H1 (cell line): ENCODE results near the gene RAD23A. TPM values are rescaled to one million over a fixed set of nuclear protein-coding genes. Genes with fewer than 3 reads are reported as not detected.

Source experiments
- CTCF ChIA-PET: fragments of 300-600 bp; sonication (Branson Sonifier 250); formaldehyde crosslinking; loops from one replicate; lab custom pipeline; 2021; ENCODE audit not compliant: partially characterized antibody; lab: Charles Lee
- POLR2A ChIA-PET: fragments of 300-600 bp; sonication (Branson Sonifier 250); formaldehyde crosslinking; loops from one replicate; lab custom pipeline; 2021; ENCODE audit warnings: inconsistent platforms; ENCODE audit not compliant: partially characterized antibody; lab: Charles Lee
- DNase-seq, 2 experiments: peaks; one replicate each; pipeline versions ENCODE4 v3.0.0 to v3.0.0-alpha.2; 2010 to 2022; ENCODE audit warnings: low spot score in 2 of 2, low read depth in 1 of 2, mixed read lengths in 1 of 2
- FAIRE-seq: peaks from 2 replicates; lab custom pipeline; 2011; peaks lifted over from hg19 to GRCh38; lab: Jason Lieb, UNC
- H2AFZ ChIP-seq: 2 replicates; pipeline ENCODE4 v1.8.1; 2012; ENCODE audit warnings: low read length, inconsistent platforms
- H2AK5ac ChIP-seq: 2 replicates; pipeline ENCODE4 v1.6.1; 2013; ENCODE audit warnings: low read depth, low read length
- H2BK120ac ChIP-seq: replicated peaks from 2 replicates; pipeline ENCODE3; 2013; ENCODE audit warnings: low read depth, low read length, inconsistent platforms
- H2BK12ac ChIP-seq: 2 replicates; pipeline ENCODE4 v1.6.1; 2013; ENCODE audit warnings: low read depth, low read length
- H2BK15ac ChIP-seq: 2 replicates; pipeline ENCODE4 v1.6.1; 2013; ENCODE audit warnings: low read length
- H2BK20ac ChIP-seq: 2 replicates; pipeline ENCODE4 v1.6.1; 2013; ENCODE audit warnings: low read length
- H2BK5ac ChIP-seq: 2 replicates; pipeline ENCODE4 v1.6.1; 2013; ENCODE audit warnings: low read depth, low read length
- H3K14ac ChIP-seq: 2 replicates; pipeline ENCODE4 v1.6.1; 2013; ENCODE audit warnings: inconsistent platforms; ENCODE audit not compliant: insufficient read length
- H3K18ac ChIP-seq: 2 replicates; pipeline ENCODE4 v1.6.1; 2013; ENCODE audit warnings: low read length; ENCODE audit errors: extremely low read depth
- H3K23ac ChIP-seq: 2 replicates; pipeline ENCODE4 v1.6.1; 2013; ENCODE audit warnings: inconsistent platforms; ENCODE audit not compliant: insufficient read length
- H3K23me2 ChIP-seq: 2 replicates; pipeline ENCODE4 v1.6.1; 2013; ENCODE audit warnings: low read depth, low read length
- H3K27ac ChIP-seq: 2 replicates; pipeline ENCODE4 v1.6.1; 2011; ENCODE audit warnings: low read depth, low read length, inconsistent platforms
- H3K27me3 ChIP-seq, 4 experiments: replicated peaks in 1 of 4; 1 replicate in 1 of 4; 2 replicates in 3 of 4; pipeline versions ENCODE4 v1.6.1 to v1.8.1; 2011 to 2013; ENCODE audit warnings: low read length in 3 of 4, mild to moderate bottlenecking in 3 of 4, inconsistent platforms in 2 of 4, mixed read lengths in 2 of 4, moderate library complexity in 1 of 4; ENCODE audit not compliant: control insufficient read depth in 3 of 4, insufficient read depth in 3 of 4; ENCODE audit errors: extremely low read depth in 1 of 4
- H3K36me3 ChIP-seq, 4 experiments: 2 replicates each; pipeline versions ENCODE4 v1.6.1 to v1.8.1; 2011 to 2013; ENCODE audit warnings: mild to moderate bottlenecking in 4 of 4, low read length in 3 of 4, moderate library complexity in 2 of 4, control low read depth in 1 of 4, inconsistent platforms in 1 of 4; ENCODE audit not compliant: insufficient read depth in 4 of 4, control insufficient read depth in 2 of 4
- H3K4ac ChIP-seq: replicated peaks from 2 replicates; pipeline ENCODE3; 2013; ENCODE audit warnings: low read length, low read depth, mixed read lengths, inconsistent platforms; ENCODE audit not compliant: insufficient read length
- H3K4me1 ChIP-seq, 4 experiments: replicated peaks in 1 of 4; 1 replicate in 1 of 4; 2 replicates in 3 of 4; pipeline versions ENCODE4 v1.6.1 to v1.8.1; 2011 to 2013; ENCODE audit warnings: low read length in 3 of 4, inconsistent platforms in 2 of 4, mixed read lengths in 1 of 4; ENCODE audit not compliant: insufficient read depth in 4 of 4, control insufficient read depth in 3 of 4
- H3K4me2 ChIP-seq, 2 experiments: 2 replicates each; pipeline versions ENCODE4 v1.6.1 to v1.8.1; 2011 to 2013; ENCODE audit warnings: low read depth in 2 of 2, low read length in 2 of 2, control low read depth in 1 of 2, inconsistent platforms in 1 of 2, mild to moderate bottlenecking in 1 of 2; ENCODE audit not compliant: insufficient read depth in 1 of 2
- H3K4me3 ChIP-seq, 4 experiments: fragments of 200-600, 300-600 bp in 1 of 4; sonication (generic), shearing (Covaris generic), sonication (Bioruptor Twin) in 1 of 4; 2 replicates each; pipeline versions ENCODE4 v1.5.1 to v1.8.1; 2011 to 2016; ENCODE audit warnings: low read length in 4 of 4, low read depth in 3 of 4, control low read depth in 2 of 4, inconsistent platforms in 2 of 4, mild to moderate bottlenecking in 2 of 4, mixed read lengths in 1 of 4, moderate library complexity in 1 of 4; ENCODE audit not compliant: insufficient read depth in 2 of 4; ENCODE audit errors: extremely low read depth in 1 of 4
- H3K56ac ChIP-seq: replicated peaks from 2 replicates; pipeline ENCODE3; 2013; ENCODE audit warnings: low read depth, mild to moderate bottlenecking, mixed read lengths, low read length, inconsistent platforms; ENCODE audit not compliant: insufficient read length
- H3K79me1 ChIP-seq: 2 replicates; pipeline ENCODE4 v1.6.1; 2013; ENCODE audit warnings: low read depth, low read length, control low read depth
- H3K79me2 ChIP-seq, 2 experiments: 2 replicates each; pipeline versions ENCODE4 v1.6.1 to v1.8.1; 2012 to 2013; ENCODE audit warnings: low read length in 2 of 2, mild to moderate bottlenecking in 2 of 2, inconsistent platforms in 1 of 2; ENCODE audit not compliant: insufficient read depth in 2 of 2, control insufficient read depth in 1 of 2
- H3K9ac ChIP-seq, 4 experiments: replicated peaks in 1 of 4; 1 replicate in 1 of 4; 2 replicates in 3 of 4; pipeline versions ENCODE4 v1.6.1 to v1.8.1; 2011 to 2013; ENCODE audit warnings: low read depth in 3 of 4, low read length in 3 of 4, control low read depth in 2 of 4, mild to moderate bottlenecking in 2 of 4, moderate library complexity in 2 of 4, inconsistent platforms in 1 of 4; ENCODE audit errors: extremely low read depth in 1 of 4
- H3K9me3 ChIP-seq, 2 experiments: 2 replicates each; pipeline versions ENCODE4 v1.6.1 to v1.8.1; 2012 to 2013; ENCODE audit warnings: mild to moderate bottlenecking in 2 of 2, moderate library complexity in 2 of 2, control low read depth in 1 of 2, inconsistent platforms in 1 of 2, low read depth in 1 of 2, low read length in 1 of 2, mixed read lengths in 1 of 2; ENCODE audit not compliant: insufficient read depth in 2 of 2
- H4K20me1 ChIP-seq, 2 experiments: replicated peaks in 1 of 2; 2 replicates each; pipeline versions ENCODE3 to v1.8.1; 2011 to 2013; ENCODE audit warnings: inconsistent platforms in 2 of 2, low read length in 2 of 2, mild to moderate bottlenecking in 1 of 2; ENCODE audit not compliant: insufficient read depth in 2 of 2, control insufficient read depth in 1 of 2
- H4K5ac ChIP-seq: 2 replicates; pipeline ENCODE4 v1.6.1; 2013; ENCODE audit warnings: low read length, low read depth, mixed read lengths, inconsistent platforms; ENCODE audit not compliant: insufficient read length
- H4K8ac ChIP-seq: 2 replicates; pipeline ENCODE4 v1.8.0; 2013; ENCODE audit warnings: mild to moderate bottlenecking, moderate library complexity, low read length, inconsistent platforms; ENCODE audit not compliant: insufficient read depth; ENCODE audit errors: extremely low read depth
- H4K91ac ChIP-seq: replicated peaks from 2 replicates; pipeline ENCODE3; 2013; ENCODE audit warnings: low read length, mixed read lengths, inconsistent platforms; ENCODE audit not compliant: insufficient read length
- BACH1 ChIP-seq: IDR thresholded peaks from 2 replicates; pipeline ENCODE4 v1.6.1; 2012; ENCODE audit warnings: low read length, improper control_type of control experiment
- CBX8 ChIP-seq: fragments of 300-800, 300-1000 bp; sonication (generic); IDR thresholded peaks from 2 replicates; pipeline ENCODE4 v1.7.1; 2016; ENCODE audit warnings: low read depth, low read length, borderline replicate concordance
- CHD2 ChIP-seq: IDR thresholded peaks from 2 replicates; pipeline ENCODE4 v1.6.1; 2012; ENCODE audit warnings: low read length, improper control_type of control experiment
- KDM1A ChIP-seq: fragments of 200-600, 300-600 bp; sonication (generic); IDR thresholded peaks from 2 replicates; pipeline ENCODE4 v1.7.1; 2016; ENCODE audit warnings: mild to moderate bottlenecking, low read length, borderline replicate concordance
- POLR2AphosphoS5 ChIP-seq: IDR thresholded peaks from 2 replicates; pipeline ENCODE4 v1.6.1; 2011; ENCODE audit warnings: low read depth, low read length
- RBBP5 ChIP-seq: IDR thresholded peaks from 2 replicates; pipeline ENCODE4 v1.7.1; 2012; ENCODE audit warnings: low read depth, mild to moderate bottlenecking, inconsistent platforms, low read length, moderate library complexity, borderline replicate concordance
- TCF12 ChIP-seq: IDR thresholded peaks from 2 replicates; pipeline ENCODE4 v1.6.1; 2011; ENCODE audit warnings: low read depth, mild to moderate bottlenecking, low read length
- whole genome bisulfite sequencing, 2 experiments: shearing (Covaris generic) in 1 of 2; methylation state at CpG; one replicate each; pipeline versions ENCODE4 v1.1.6 to v1.1.7; 2013 to 2015; ENCODE audit warnings: low lambda C conversion rate in 2 of 2, mixed read lengths in 2 of 2, inconsistent platforms in 1 of 2, low coverage in 1 of 2, missing lambda C conversion rate in 1 of 2; ENCODE audit not compliant: insufficient replicate concordance in 2 of 2, insufficient coverage in 1 of 2, insufficient read length in 1 of 2; ENCODE audit errors: extremely low coverage in 1 of 2, missing lambda C conversion rate in 1 of 2; 5-methylcytosine and 5-hydroxymethylcytosine counted together
- polyA plus RNA-seq, 7 experiments: library from polyadenylated mRNA; depleted of rRNA in 3 of 7; stranded (reverse) in 5 of 7; unstranded in 2 of 7; fragments of >200 nt in 5 of 7; fragments of 200-250 nt in 2 of 7; gene quantifications; 1 replicate in 5 of 7; 2 replicates in 1 of 7; 4 replicates in 1 of 7; pipeline versions ENCODE4 v1.2.1 to v1.2.3, GENCODE V29; 2011 to 2013; ENCODE audit warnings: missing spikeins in 2 of 7, mixed read lengths in 2 of 7
- total RNA-seq: library from RNA; stranded (reverse); fragmentation: NEBNext Ultra II Directional; extraction: Animal tissue kit (Norgen Biotek cat#: 25700); gene quantifications from 2 replicates; pipeline ENCODE4 v1.2.1, GENCODE V29; 2021
- TF ChIP-seq, protein P1 (sequence below), 3 experiments: IDR thresholded peaks; 1 replicate in 2 of 3; 2 replicates in 1 of 3; pipeline versions ENCODE4 v1.5.1 to v1.6.1; 2011; ENCODE audit warnings: low read length in 3 of 3, mild to moderate bottlenecking in 3 of 3, inconsistent platforms in 2 of 3, low read depth in 1 of 3, moderate library complexity in 1 of 3; ENCODE audit not compliant: insufficient read depth in 1 of 3; ENCODE audit errors: control extremely low read depth in 1 of 3

Gene RAD23A
- total and polyA plus RNA-seq, 2 of the 8 experiments (the other 6 are each of a cell fraction or from before 2014, with no cell fraction given) = 40.0 to 76.1 TPM

DNA sequence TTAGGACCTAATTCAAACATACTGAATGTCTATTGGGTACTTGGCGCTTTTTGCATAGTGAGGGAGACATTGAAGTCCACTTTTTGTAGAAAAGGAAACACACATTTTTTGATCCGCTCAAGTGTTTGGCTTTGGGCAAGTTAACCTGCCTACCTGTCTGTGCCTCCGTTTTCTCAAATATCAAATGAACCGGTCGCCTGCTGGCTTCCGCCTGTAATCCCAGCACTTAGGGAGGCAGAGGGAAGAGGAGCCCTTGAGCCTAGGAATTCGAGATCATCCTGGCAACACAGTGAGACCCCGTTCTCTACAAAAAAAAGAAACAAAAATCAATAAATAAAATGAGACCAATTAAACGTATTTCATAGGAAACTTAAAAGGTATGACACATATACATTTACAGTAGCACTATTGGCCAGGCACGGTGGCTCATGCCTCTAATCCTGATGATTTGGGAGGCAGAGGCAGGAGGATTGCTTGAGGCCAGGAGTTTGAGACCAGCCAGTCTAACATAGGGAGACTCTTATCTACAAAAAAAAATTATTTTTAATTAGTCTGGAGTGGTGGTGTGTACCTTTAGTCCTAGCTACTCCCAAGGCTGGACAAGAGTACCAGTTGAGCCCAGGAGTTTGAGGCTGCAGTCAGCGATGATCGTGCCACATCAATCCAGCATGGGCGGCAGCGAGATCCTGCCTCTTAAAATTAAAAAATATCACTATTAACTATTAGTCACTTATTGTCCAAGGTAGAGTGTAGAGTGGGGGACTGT is 1.3 kb downstream of the RAD23A start:
- Histone ChIP-seq H3K27ac (peak overlapping the region; percentile 96; the same call in 1 of the 2 replicates), H2BK12ac (no peak overlapping the region), H3K4me1 (peaks cover 0 to 3% (median under 1%) of the 10 kb centered on the region in 4 experiments; a peak in 1 of 7 replicates), H2BK120ac (no peak overlapping the region), H2AFZ (no peak overlapping the region), H3K36me3 (peaks cover 27 to 66% (median 45%) of the 10 kb centered on the region in 4 experiments), H3K4me3 (peak overlapping the region; percentile 77 to 93 (median 90)), H4K5ac (no peak overlapping the region), H4K91ac (no peak overlapping the region), H3K9me3 (no peaks in the 10 kb centered on the region), H2BK5ac (peak overlapping the region; percentile 58; the same call in 1 of the 2 replicates), H3K79me1 (peaks cover 2% of the 10 kb centered on the region; the same call in 1 of the 2 replicates), H3K23me2 (no peaks in the 10 kb centered on the region), H3K9ac (peak overlapping the region; percentile 62 to 94 (median 86)), H3K23ac (no peak overlapping the region), H3K4me2 (peak overlapping the region; percentile 79 to 80), H2AK5ac (no peak overlapping the region)
- CTCF ChIA-PET = interaction anchor here (0.9 to 2.2 kb wide), 3 partner anchors 18 to 147 kb away, joined by 3 to 5 read pairs (median 4); no protein-coding TSS in a partner anchor
- WGBS, 2 experiments = 61% methylated on average over 14 of the region's 14 CpGs; no CpG with 5 or more reads in 1 of the 2 experiments
- DNase-seq (no peak), FAIRE-seq (no peak)
- no peak for TF ChIP-seq RBBP5
- no peak for TF ChIP-seq CHD2
- TF ChIP-seq KDM1A = no peak
- peak; percentile 43; the same call in 1 of the 2 replicates for TF ChIP-seq POLR2AphosphoS5
- TF ChIP-seq BACH1 = no peak
- TF ChIP-seq TCF12 = no peak
- TF ChIP-seq, protein P1, sequence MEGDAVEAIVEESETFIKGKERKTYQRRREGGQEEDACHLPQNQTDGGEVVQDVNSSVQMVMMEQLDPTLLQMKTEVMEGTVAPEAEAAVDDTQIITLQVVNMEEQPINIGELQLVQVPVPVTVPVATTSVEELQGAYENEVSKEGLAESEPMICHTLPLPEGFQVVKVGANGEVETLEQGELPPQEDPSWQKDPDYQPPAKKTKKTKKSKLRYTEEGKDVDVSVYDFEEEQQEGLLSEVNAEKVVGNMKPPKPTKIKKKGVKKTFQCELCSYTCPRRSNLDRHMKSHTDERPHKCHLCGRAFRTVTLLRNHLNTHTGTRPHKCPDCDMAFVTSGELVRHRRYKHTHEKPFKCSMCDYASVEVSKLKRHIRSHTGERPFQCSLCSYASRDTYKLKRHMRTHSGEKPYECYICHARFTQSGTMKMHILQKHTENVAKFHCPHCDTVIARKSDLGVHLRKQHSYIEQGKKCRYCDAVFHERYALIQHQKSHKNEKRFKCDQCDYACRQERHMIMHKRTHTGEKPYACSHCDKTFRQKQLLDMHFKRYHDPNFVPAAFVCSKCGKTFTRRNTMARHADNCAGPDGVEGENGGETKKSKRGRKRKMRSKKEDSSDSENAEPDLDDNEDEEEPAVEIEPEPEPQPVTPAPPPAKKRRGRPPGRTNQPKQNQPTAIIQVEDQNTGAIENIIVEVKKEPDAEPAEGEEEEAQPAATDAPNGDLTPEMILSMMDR (IDR thresholded peaks at IDR 0.05; ENCODE audit: control extremely low read depth in 1 of 3, insufficient read depth in 1 of 3, low read depth in 1 of 3, low read length in 3 of 3) = no peak
- no peak for TF ChIP-seq CBX8
- TF ChIP-seq, all 59 proteins: peak for 1
- Histone ChIP-seq H4K20me1 (peaks cover 5% of the 10 kb centered on the region in 2 experiments), H3K4ac (no peak overlapping the region), H3K18ac (no peak overlapping the region), H2BK20ac (no peak overlapping the region), H2BK15ac (no peak overlapping the region), H3K79me2 (peaks cover 0 to 19% of the 10 kb centered on the region in 2 experiments; a peak in 2 of 4 replicates), H3K27me3 (no peaks in the 10 kb centered on the region), H3K56ac (no peak overlapping the region), H4K8ac (no peak overlapping the region), H3K14ac (no peak overlapping the region)
- POLR2A ChIA-PET = interaction anchor here (0.6 to 4.0 kb wide), 25 partner anchors 8 to 210 kb away, joined by 3 to 43 read pairs (median 6); partner anchors contain the start of genes CALR, DNASE2, FARSA and GADD45GIP1
